Measurements from ENCODE around the gene PXYLP1.
A peak's percentile ranks its signal among the peaks of the same experiment; 100 is the strongest.

PXYLP1 gene

DNA sequence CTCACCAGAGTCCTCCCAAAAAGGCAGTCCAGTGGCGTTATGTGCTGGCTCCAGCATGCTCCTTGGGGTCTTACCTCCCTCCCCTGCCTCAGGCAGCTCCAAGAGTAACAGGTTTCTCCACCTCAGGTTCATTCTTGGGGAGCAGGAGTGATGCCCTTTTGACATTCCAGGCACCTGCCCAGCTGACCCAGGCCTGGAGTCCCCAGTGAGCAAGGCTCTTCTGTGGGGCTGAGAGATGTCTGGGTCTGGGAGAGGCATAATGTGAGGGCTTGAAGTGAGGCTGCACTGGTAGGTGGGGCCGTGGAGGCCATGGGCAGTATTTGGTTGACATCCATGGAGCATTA is 15.3 kb downstream of the PXYLP1 start:
- DNase-seq (ENCODE audit: low read depth in 1 of 2, low spot score in 1 of 2): no peak

DNA sequence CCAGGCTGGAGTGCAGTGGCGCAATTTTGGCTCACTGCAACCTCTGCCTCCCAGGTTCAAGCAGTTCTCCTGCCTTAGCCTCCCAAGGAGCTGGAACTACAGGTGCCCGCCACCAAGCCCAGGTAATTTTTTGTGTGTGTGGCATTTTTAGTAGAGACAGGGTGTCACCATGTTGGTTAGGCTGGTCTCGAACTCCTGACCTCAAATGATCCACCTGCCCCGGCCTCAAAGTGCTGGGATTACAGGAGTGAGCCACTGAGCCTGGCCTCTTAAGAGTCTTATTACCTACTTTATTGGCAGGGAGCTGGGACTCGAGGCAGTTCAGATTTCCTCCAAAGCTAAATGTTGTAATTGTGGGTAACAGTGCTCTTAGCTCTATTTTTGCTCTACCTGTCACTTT is 16.4 kb downstream of the PXYLP1 start:
- no peak for DNase-seq (ENCODE audit: low read depth in 1 of 2, low spot score in 1 of 2)

DNA sequence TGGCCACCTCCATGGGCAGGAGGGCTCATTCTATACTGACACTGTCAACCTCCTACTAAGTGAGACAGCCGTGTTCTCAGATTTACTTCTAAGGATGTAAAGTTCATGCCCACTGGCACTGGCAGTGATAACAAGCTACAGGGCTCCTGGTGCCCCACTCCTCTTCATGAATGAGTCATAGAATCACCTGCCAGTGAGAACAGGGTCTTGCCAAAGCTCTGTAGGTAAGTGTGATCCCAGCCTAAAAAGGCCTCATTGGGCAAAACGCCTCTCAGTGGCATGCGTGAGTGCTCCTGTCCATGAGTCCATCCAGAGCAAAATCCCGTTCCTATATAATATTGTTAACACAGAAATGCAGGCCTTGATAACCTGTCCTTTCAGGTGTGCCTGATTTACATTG is 17.4 kb downstream of the PXYLP1 start:
- no peak for DNase-seq (ENCODE audit: low read depth in 1 of 2, low spot score in 1 of 2)

- DNase-seq (ENCODE audit: low read depth in 1 of 2, low spot score in 1 of 2): no peak
Measured at GRCh38 chr3:141250342-141250741, 18.7 kb downstream of the PXYLP1 start.

DNA sequence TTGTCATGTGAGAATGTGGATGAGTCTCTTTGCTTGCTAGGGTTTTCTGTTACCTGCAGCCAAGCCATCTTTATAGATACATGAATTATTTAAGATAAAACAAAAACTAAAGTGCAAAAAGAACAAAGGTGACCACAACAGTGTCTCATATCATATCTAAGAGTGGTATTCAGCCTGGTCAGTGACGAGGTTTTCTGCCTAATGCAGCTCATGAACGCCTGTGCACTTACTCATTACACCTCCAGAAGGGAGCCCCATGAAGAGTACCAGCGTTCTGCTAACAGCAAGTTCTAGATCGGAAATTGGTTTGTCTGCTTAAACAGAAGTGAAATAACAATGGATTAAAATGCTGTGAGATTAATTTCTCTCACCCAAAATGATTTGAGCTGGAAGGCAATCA is 19.2 kb downstream of the PXYLP1 start:
- no peak for DNase-seq (ENCODE audit: low read depth in 1 of 2, low spot score in 1 of 2)

GRCh38 chr3:141253326-141253725 is 21.7 kb downstream of the PXYLP1 start:
- no peak for DNase-seq (ENCODE audit: low read depth in 1 of 2, low spot score in 1 of 2)

- no peak for DNase-seq (ENCODE audit: low read depth in 1 of 2, low spot score in 1 of 2)
Measured at GRCh38 chr3:141253811-141254210, 22.2 kb downstream of the PXYLP1 start.

DNA sequence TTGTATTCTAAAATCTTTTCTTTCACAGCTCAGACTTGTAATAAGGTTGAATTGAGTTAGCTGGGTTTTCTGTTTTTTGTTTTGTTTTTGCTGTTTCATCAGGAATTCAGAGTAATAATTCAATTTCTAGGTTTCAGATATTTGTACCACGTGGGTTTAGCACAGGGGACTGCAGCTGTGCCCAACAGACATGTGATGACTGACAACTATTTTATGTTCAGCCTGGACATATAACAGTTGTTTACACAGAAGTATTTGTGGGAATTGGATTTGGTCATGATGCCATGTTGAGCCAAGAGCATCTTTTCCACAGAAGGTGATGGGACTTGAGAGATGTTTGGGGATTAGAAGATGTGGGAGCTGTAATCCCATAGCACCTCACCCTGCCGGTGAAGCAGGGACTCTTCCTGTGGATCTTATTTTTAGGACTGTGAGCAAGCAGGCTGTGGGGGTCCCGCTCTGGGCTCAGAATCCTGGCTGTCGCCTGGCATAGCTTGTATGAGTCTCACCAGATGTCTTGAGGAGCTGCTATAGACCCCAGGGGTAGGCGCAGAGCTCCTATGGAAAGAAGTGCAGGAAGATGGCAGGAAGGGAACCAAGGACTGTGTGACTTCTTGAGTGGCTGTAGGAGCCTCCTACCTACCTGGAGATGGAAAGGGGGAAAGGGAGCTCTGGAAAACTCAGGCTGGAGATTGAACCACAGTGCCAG is 23.7 kb downstream of the PXYLP1 start:
- DNase-seq (ENCODE audit: low read depth in 1 of 2, low spot score in 1 of 2): no peak

DNA sequence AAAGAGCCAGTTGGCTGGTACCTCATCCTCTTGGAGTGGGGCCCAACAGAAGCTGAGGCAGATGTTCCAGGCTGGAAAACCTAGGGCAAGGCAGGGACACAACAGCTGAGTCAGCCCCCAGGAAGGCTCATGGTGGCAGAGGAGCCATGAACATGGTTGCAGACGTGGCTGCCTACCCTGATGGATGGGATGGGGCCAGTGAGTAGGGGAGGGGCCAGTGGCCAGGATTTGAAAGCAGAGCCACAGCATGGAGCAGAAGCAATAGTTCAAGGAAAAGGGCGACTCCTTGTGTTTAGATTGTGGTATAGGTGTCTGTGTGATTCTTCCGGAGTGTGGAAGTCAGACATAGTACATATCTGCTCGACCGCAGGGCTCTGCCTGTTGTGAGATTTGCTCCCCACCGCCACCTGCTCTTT is 24.2 kb downstream of the PXYLP1 start:
- DNase-seq (ENCODE audit: low read depth in 1 of 2, low spot score in 1 of 2): peak in 1 of 2 donors; percentile 32

- DNase-seq (ENCODE audit: low read depth in 1 of 2, low spot score in 1 of 2): no peak
Measured at GRCh38 chr3:141256820-141257219, 25.2 kb downstream of the PXYLP1 start.

DNA sequence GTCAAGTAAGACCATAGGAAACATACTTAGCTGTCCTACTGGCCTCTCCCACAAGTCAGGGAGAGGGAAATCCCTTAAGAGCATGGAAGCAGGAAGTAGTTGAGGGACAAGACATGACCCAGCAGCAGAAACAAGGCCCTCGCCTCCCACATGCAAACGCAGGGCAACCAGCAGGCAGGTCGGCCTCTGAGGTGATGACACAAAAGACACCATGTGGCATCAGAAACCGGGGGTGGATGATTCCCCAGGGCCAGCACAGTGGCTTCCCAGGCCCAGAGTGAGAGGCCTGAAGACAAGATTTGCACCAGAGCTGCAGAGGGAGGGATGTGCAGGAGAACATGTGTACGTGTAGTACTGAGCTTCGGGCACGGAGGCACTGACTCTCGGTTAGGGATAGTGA is 26.3 kb downstream of the PXYLP1 start:
- DNase-seq (ENCODE audit: low read depth in 1 of 2, low spot score in 1 of 2): no peak

DNA sequence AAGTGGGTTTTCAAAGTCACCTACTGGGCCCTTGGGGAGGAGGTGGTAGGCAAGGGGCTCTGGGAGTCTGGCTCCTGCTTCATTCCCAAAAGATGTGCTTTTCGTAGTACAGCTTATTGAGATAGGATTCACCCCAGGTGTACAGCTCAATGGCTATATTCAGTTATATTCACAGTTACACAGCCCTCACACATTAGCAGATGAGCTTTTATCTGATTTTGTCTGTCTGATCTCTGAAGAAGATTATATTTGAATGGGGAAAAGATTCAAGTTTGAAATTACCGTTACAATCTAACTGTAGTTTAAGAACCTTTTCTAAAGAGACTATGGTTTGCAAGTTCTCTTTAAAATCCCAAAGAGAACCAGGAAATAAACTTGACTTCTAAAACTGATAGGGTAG is 27.3 kb downstream of the PXYLP1 start:
- no peak for DNase-seq (ENCODE audit: low read depth in 1 of 2, low spot score in 1 of 2)

DNA sequence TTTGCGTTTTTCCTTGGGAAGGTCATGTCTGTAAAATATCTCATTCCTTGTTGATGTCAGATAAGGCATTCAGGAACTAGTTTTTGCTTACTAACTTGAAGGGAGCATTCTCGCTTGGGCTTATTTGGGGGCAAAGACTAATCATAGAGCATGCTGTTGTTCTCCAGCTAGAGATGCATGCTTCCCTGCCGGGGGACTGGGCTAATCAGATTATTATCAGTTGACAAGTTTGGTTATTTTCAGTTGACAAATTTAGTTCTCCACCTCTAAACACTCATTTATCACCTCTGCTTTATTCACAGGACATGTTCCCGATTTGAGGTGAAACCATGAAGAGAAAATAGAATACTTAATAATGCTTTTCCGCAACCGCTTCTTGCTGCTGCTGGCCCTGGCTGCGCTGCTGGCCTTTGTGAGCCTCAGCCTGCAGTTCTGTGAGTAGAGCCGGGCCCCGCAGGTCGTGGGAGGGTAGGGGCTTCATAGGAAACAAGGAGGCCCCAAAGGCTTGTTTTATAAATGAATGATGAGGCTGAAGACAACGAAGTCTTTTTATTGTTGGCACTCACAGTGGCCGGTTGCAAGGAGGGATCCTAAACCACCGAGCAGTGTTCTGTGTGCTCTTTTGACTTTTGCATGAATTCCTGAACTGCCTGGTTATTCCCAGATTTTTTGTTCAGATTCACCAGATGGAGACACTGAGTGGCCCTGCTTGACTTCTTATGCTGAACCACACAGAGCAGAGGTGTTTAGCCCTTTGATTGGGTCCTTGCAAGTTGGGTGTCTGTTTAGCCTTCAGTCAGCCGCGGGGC is 28.4 kb downstream of the PXYLP1 start:
- no peak for DNase-seq (ENCODE audit: low read depth in 1 of 2, low spot score in 1 of 2)

DNA sequence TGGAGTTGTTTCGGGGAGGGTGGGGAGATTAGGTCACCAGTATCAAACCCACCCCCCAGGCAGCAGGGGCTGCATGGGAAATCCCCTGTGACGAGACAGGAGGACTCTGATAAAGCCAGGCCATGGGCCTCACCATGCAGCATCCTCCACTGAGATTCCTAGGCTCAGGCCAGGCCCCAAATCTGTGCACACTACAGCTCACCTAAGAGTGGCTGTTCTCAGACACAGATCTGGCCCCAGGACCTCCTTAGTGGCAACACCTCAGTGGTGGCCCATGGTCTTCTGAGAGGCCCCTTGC is 29.0 kb downstream of the PXYLP1 start:
- no peak for DNase-seq (ENCODE audit: low read depth in 1 of 2, low spot score in 1 of 2)

- DNase-seq (ENCODE audit: low read depth in 1 of 2, low spot score in 1 of 2): no peak
Measured at GRCh38 chr3:141261472-141262307, 30.1 kb downstream of the PXYLP1 start.

- DNase-seq (ENCODE audit: low read depth in 1 of 2, low spot score in 1 of 2): no peak
Measured at GRCh38 chr3:141262308-141262705, 30.7 kb downstream of the PXYLP1 start.

GRCh38 chr3:141266186-141266585 is 34.6 kb downstream of the PXYLP1 start:
- no peak for DNase-seq (ENCODE audit: low read depth in 1 of 2, low spot score in 1 of 2)

DNA sequence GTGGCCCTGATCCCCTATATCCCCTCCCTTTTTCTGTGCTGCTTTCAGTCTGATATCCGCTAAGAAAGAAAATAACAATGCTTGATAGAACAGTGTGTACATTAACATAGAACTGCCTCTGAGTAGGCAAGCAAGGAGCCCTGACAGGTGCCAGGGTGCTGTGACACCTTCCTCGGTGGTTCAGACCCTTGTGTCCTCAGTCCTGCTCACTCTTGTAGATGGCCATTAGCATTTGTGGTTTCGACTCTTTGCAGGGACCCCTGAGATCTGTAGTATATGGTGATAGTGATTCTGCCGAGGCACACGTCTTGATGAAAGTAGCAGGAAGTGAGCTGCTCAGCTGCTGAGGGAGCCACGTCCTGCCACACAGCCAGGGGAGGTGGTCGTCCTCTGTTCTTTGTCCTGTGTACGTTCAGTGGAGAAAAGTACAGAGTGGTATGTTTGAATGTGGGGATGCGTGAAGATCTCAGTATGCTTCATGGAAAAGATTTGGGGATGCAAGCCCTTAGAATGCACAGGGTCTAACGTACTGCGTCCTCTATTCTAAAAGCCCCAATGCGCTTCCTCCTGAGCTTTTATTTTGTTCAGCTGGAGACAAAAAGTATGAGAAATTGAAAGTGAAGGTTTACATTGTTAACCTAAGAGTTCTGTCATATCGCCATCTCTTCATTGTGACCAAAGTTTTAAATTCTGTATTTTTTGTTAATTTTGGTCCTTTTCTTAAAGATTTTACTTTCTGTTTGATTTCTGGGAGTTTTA is 35.4 kb downstream of the PXYLP1 start:
- DNase-seq (ENCODE audit: low read depth in 1 of 2, low spot score in 1 of 2): no peak

GRCh38 chr3:141267629-141268028 is 36.0 kb downstream of the PXYLP1 start:
- DNase-seq (ENCODE audit: low read depth in 1 of 2, low spot score in 1 of 2): no peak

- DNase-seq (ENCODE audit: low read depth in 1 of 2, low spot score in 1 of 2): no peak
Measured at GRCh38 chr3:141268306-141268705, 36.7 kb downstream of the PXYLP1 start.

- DNase-seq (ENCODE audit: low read depth in 1 of 2, low spot score in 1 of 2): no peak
Measured at GRCh38 chr3:141268791-141269190, 37.2 kb downstream of the PXYLP1 start.

Measured in activated CD4-positive, alpha-beta T cell treated with anti-CD3 and anti-CD28 coated beads, Interleukin-2, amount 50 U/mL, for 24 hours (primary cell).